ENCODE results near the gene RAVER1.

Gene RAVER1

GRCh38 chr19:10270616-10271394 lies 62.5 kb downstream of the RAVER1 start, which contains the start of gene ICAM1:
Gene ICAM1, plus strand, starts transcription at chr19:10271120. Its CDS starts 40 bp downstream, at chr19:10271160.
- no CpG with 5 or more reads among the region's 51 CpGs for WGBS (ENCODE audit: extremely low coverage, insufficient coverage, insufficient read length)
- peaks cover 13 to 14% of the 10 kb centered on the region in 2 experiments for H3K4me1 ChIP-seq (ENCODE audit: control insufficient read depth in 1 of 2, insufficient read depth in 2 of 2, low read length in 2 of 2)
- peak within 1 kb of the TSS; percentile 2 for H2BK120ac ChIP-seq (ENCODE audit: insufficient read depth, low read length, poor library complexity)
- no peak within 1 kb of the TSS for H3K23ac ChIP-seq (ENCODE audit: low read length)
- peak within 1 kb of the TSS; percentile 37 for H3K14ac ChIP-seq (ENCODE audit: low read length)
- H3K9me3 ChIP-seq (ENCODE audit: insufficient read depth, low read depth, low read length): no peaks in the 10 kb centered on the region
- peak within 1 kb of the TSS; percentile 84 for H4K8ac ChIP-seq (ENCODE audit: low read depth, low read length)
- H3K79me2 ChIP-seq (ENCODE audit: control insufficient read depth, insufficient read depth, low read length, poor library complexity): no peaks in the 10 kb centered on the region
- no peak within 1 kb of the TSS for H2BK12ac ChIP-seq (ENCODE audit: low read length)
- H2AK5ac ChIP-seq (ENCODE audit: low read length): no peak within 1 kb of the TSS
- no peak within 1 kb of the TSS for H2BK5ac ChIP-seq (ENCODE audit: low read depth, low read length, poor library complexity)
- no peaks in the 10 kb centered on the region for H3K36me3 ChIP-seq (ENCODE audit: control insufficient read depth in 1 of 2, insufficient read depth in 2 of 2, low read length in 2 of 2)
- H2AFZ ChIP-seq (ENCODE audit: insufficient read depth, low read length, poor library complexity): peak within 1 kb of the TSS; percentile 79
- no peak within 1 kb of the TSS for H3K18ac ChIP-seq (ENCODE audit: low read length)
- peak within 1 kb of the TSS; percentile 59 for H3K4me2 ChIP-seq (ENCODE audit: low read length)
- H3K4me3 ChIP-seq (ENCODE audit: low read depth, low read length): no peak within 1 kb of the TSS
- H4K91ac ChIP-seq (ENCODE audit: low read depth, low read length): peak within 1 kb of the TSS; percentile 57
- H3K79me1 ChIP-seq (ENCODE audit: low read length): peaks cover 2% of the 10 kb centered on the region
- H3K9ac ChIP-seq (ENCODE audit: low read length): no peak within 1 kb of the TSS
- H3K27me3 ChIP-seq (ENCODE audit: insufficient read depth, low read length): no peaks in the 10 kb centered on the region
- DNase-seq: peak; percentile 91 to 97
- peak within 1 kb of the TSS; percentile 72 for H4K12ac ChIP-seq (ENCODE audit: low read depth, low read length)
- H3K27ac ChIP-seq (ENCODE audit: low read depth, low read length): no peak within 1 kb of the TSS
- H3K4ac ChIP-seq (ENCODE audit: low read depth, low read length): no peak within 1 kb of the TSS

DNA sequence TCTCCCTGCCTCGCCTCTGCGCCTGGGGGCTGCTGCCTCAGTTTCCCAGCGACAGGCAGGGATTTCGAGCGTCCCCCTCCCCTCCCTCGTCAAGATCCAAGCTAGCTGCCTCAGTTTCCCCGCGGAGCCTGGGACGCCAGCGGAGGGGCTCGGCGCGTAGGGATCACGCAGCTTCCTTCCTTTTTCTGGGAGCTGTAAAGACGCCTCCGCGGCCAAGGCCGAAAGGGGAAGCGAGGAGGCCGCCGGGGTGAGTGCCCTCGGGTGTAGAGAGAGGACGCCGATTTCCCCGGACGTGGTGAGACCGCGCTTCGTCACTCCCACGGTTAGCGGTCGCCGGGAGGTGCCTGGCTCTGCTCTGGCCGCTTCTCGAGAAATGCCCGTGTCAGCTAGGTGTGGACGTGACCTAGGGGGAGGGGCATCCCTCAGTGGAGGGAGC lies 63.1 kb downstream of the RAVER1 start:
- Histone ChIP-seq H3K36me3 (ENCODE audit: control insufficient read depth in 1 of 2, insufficient read depth in 2 of 2, low read length in 2 of 2) (no peaks in the 10 kb centered on the region), H4K8ac (ENCODE audit: low read depth, low read length) (peak overlapping the region; percentile 84), H3K18ac (ENCODE audit: low read length) (no peak overlapping the region), H3K4me1 (ENCODE audit: control insufficient read depth in 1 of 2, insufficient read depth in 2 of 2, low read length in 2 of 2) (peaks cover 13 to 14% of the 10 kb centered on the region in 2 experiments), H3K27ac (ENCODE audit: low read depth, low read length) (no peak overlapping the region), H4K12ac (ENCODE audit: low read depth, low read length) (peak overlapping the region; percentile 72), H3K9ac (ENCODE audit: low read length) (no peak overlapping the region), H2BK5ac (ENCODE audit: low read depth, low read length, poor library complexity) (no peak overlapping the region), H2BK12ac (ENCODE audit: low read length) (no peak overlapping the region), H4K91ac (ENCODE audit: low read depth, low read length) (no peak overlapping the region), H3K4me3 (ENCODE audit: low read depth, low read length) (no peak overlapping the region), H2AFZ (ENCODE audit: insufficient read depth, low read length, poor library complexity) (peak overlapping the region; percentile 30), H3K27me3 (ENCODE audit: insufficient read depth, low read length) (no peaks in the 10 kb centered on the region), H2BK120ac (ENCODE audit: insufficient read depth, low read length, poor library complexity) (peak overlapping the region; percentile 2), H3K4ac (ENCODE audit: low read depth, low read length) (no peak overlapping the region), H3K4me2 (ENCODE audit: low read length) (peak overlapping the region; percentile 59), H3K79me2 (ENCODE audit: control insufficient read depth, insufficient read depth, low read length, poor library complexity) (no peaks in the 10 kb centered on the region), H2AK5ac (ENCODE audit: low read length) (no peak overlapping the region), H3K23ac (ENCODE audit: low read length) (no peak overlapping the region), H3K79me1 (ENCODE audit: low read length) (peaks cover 2% of the 10 kb centered on the region), H3K9me3 (ENCODE audit: insufficient read depth, low read depth, low read length) (no peaks in the 10 kb centered on the region), H3K14ac (ENCODE audit: low read length) (peak overlapping the region; percentile 9)
- no CpG with 5 or more reads among the region's 37 CpGs for WGBS (ENCODE audit: extremely low coverage, insufficient coverage, insufficient read length)
- DNase-seq: peak; percentile 37 to 60

GRCh38 chr19:10269333-10270179 lies 63.8 kb downstream of the RAVER1 start:
- Histone ChIP-seq H3K18ac (ENCODE audit: low read length) (no peak overlapping the region), H3K23ac (ENCODE audit: low read length) (no peak overlapping the region), H3K9ac (ENCODE audit: low read length) (no peak overlapping the region), H2AFZ (ENCODE audit: insufficient read depth, low read length, poor library complexity) (peak overlapping the region; percentile 79), H3K36me3 (ENCODE audit: control insufficient read depth in 1 of 2, insufficient read depth in 2 of 2, low read length in 2 of 2) (no peaks in the 10 kb centered on the region), H3K14ac (ENCODE audit: low read length) (peak overlapping the region; percentile 37), H3K9me3 (ENCODE audit: insufficient read depth, low read depth, low read length) (no peaks in the 10 kb centered on the region), H3K79me1 (ENCODE audit: low read length) (peaks cover 2% of the 10 kb centered on the region), H2BK5ac (ENCODE audit: low read depth, low read length, poor library complexity) (no peak overlapping the region), H4K8ac (ENCODE audit: low read depth, low read length) (peak overlapping the region; percentile 84), H4K91ac (ENCODE audit: low read depth, low read length) (peak overlapping the region; percentile 57), H3K4ac (ENCODE audit: low read depth, low read length) (peak overlapping the region; percentile 25), H3K27me3 (ENCODE audit: insufficient read depth, low read length) (no peaks in the 10 kb centered on the region), H2AK5ac (ENCODE audit: low read length) (peak overlapping the region; percentile 20), H4K12ac (ENCODE audit: low read depth, low read length) (peak overlapping the region; percentile 72), H3K4me3 (ENCODE audit: low read depth, low read length) (no peak overlapping the region), H3K4me2 (ENCODE audit: low read length) (peak overlapping the region; percentile 59), H3K4me1 (ENCODE audit: control insufficient read depth in 1 of 2, insufficient read depth in 2 of 2, low read length in 2 of 2) (peaks cover 13 to 14% of the 10 kb centered on the region in 2 experiments), H2BK120ac (ENCODE audit: insufficient read depth, low read length, poor library complexity) (peak overlapping the region; percentile 18), H3K27ac (ENCODE audit: low read depth, low read length) (no peak overlapping the region), H3K79me2 (ENCODE audit: control insufficient read depth, insufficient read depth, low read length, poor library complexity) (no peaks in the 10 kb centered on the region), H2BK12ac (ENCODE audit: low read length) (no peak overlapping the region)
- peak; percentile 79 to 86 for DNase-seq
- WGBS (ENCODE audit: extremely low coverage, insufficient coverage, insufficient read length): no CpG with 5 or more reads among the region's 59 CpGs

- no CpG with 5 or more reads among the region's 6 CpGs for WGBS (ENCODE audit: extremely low coverage, insufficient coverage, insufficient read length)
- no peak overlapping the region for H3K4ac ChIP-seq (ENCODE audit: low read depth, low read length)
- no peaks in the 10 kb centered on the region for H3K27me3 ChIP-seq (ENCODE audit: insufficient read depth, low read length)
- no peak for DNase-seq
- no peak overlapping the region for H2BK5ac ChIP-seq (ENCODE audit: low read depth, low read length, poor library complexity)
- H3K79me1 ChIP-seq (ENCODE audit: low read length): peaks cover 2% of the 10 kb centered on the region
- no peak overlapping the region for H3K14ac ChIP-seq (ENCODE audit: low read length)
- H3K27ac ChIP-seq (ENCODE audit: low read depth, low read length): no peak overlapping the region
- H3K4me1 ChIP-seq (ENCODE audit: control insufficient read depth in 1 of 2, insufficient read depth in 2 of 2, low read length in 2 of 2): peaks cover 13 to 14% of the 10 kb centered on the region in 2 experiments
- H3K9me3 ChIP-seq (ENCODE audit: insufficient read depth, low read depth, low read length): no peaks in the 10 kb centered on the region
- H3K79me2 ChIP-seq (ENCODE audit: control insufficient read depth, insufficient read depth, low read length, poor library complexity): no peaks in the 10 kb centered on the region
- no peak overlapping the region for H3K18ac ChIP-seq (ENCODE audit: low read length)
- H2AFZ ChIP-seq (ENCODE audit: insufficient read depth, low read length, poor library complexity): no peak overlapping the region
- no peak overlapping the region for H3K23ac ChIP-seq (ENCODE audit: low read length)
- H2AK5ac ChIP-seq (ENCODE audit: low read length): no peak overlapping the region
- H3K4me2 ChIP-seq (ENCODE audit: low read length): no peak overlapping the region
- H4K91ac ChIP-seq (ENCODE audit: low read depth, low read length): no peak overlapping the region
- no peak overlapping the region for H3K4me3 ChIP-seq (ENCODE audit: low read depth, low read length)
- no peaks in the 10 kb centered on the region for H3K36me3 ChIP-seq (ENCODE audit: control insufficient read depth in 1 of 2, insufficient read depth in 2 of 2, low read length in 2 of 2)
- H2BK120ac ChIP-seq (ENCODE audit: insufficient read depth, low read length, poor library complexity): no peak overlapping the region
- peak overlapping the region; percentile 21 for H4K8ac ChIP-seq (ENCODE audit: low read depth, low read length)
- no peak overlapping the region for H3K9ac ChIP-seq (ENCODE audit: low read length)
- no peak overlapping the region for H4K12ac ChIP-seq (ENCODE audit: low read depth, low read length)
- H2BK12ac ChIP-seq (ENCODE audit: low read length): no peak overlapping the region
These were observed 65.3 kb downstream of the RAVER1 start for GRCh38 chr19:10268071-10268470.

Measured in trophoblast cell (in vitro differentiated cells and primary cell).